A549 (cell line): ENCODE measurements around the gene RHBG. TPM values are rescaled to one million over a fixed set of nuclear protein-coding genes. Genes with fewer than 3 reads are reported as not detected.

Source experiments
- ATAC-seq, 2 experiments: fragments of 200-7000 bp in 1 of 2; fragments of >200 bp in 1 of 2; cut with Nextera tagmentation in 1 of 2; cut with Tn5 transposase in 1 of 2; 3 replicates each; pipeline versions ENCODE4 v1.8.0 to v1.9.1; 2018 to 2020; ENCODE audit warnings: mild to moderate bottlenecking in 1 of 2, moderate library complexity in 1 of 2
- CTCF ChIA-PET: fragments of 300-600 bp; sonication (Branson Sonifier 250); formaldehyde crosslinking; extraction: SDS; loops from one replicate; lab custom pipeline; 2021; ENCODE audit warnings: antibody characterized with exemption, inconsistent platforms; lab: Yijun Ruan, JAX
- POLR2A ChIA-PET: fragments of 350-600 bp; formaldehyde crosslinking; extraction: SDS; loops from one replicate; lab custom pipeline; 2021; ENCODE audit warnings: antibody characterized with exemption, inconsistent platforms; lab: Yijun Ruan, JAX
- DNase-seq, 2 experiments: peaks; one replicate each; pipeline versions ENCODE4 v3.0.0 to v3.0.0-alpha.2; 2011 to 2016; ENCODE audit warnings: low read depth in 1 of 2, low spot score in 1 of 2
- FAIRE-seq: peaks from 2 replicates; lab custom pipeline; 2011; peaks lifted over from hg19 to GRCh38; lab: Jason Lieb, UNC
- H3K27ac ChIP-seq, 2 experiments: fragments of >200 bp; sonication (Bioruptor Twin); formaldehyde crosslinking; 3 replicates each; pipeline ENCODE4 v1.5.1; 2016 to 2017
- H3K4me1 ChIP-seq: fragments of >200 bp; sonication (Bioruptor Twin); formaldehyde crosslinking; 3 replicates; pipeline ENCODE4 v1.6.1; 2016
- H3K4me2 ChIP-seq: fragments of >200 bp; sonication (Bioruptor Twin); formaldehyde crosslinking; 3 replicates; pipeline ENCODE4 v1.6.1; 2016
- H3K4me3 ChIP-seq: fragments of >200 bp; sonication (Bioruptor Twin); formaldehyde crosslinking; 3 replicates; pipeline ENCODE4 v1.5.1; 2016
- H3K9me3 ChIP-seq: fragments of >200 bp; sonication (Bioruptor Twin); formaldehyde crosslinking; 3 replicates; pipeline ENCODE4 v1.6.1; 2016
- BHLHE40 ChIP-seq: IDR thresholded peaks from 2 replicates; pipeline ENCODE4 v1.6.1; 2012; ENCODE audit warnings: low read depth, low read length, inconsistent platforms
- CBX2 ChIP-seq: fragments of 200-600 bp; sonication (generic); IDR thresholded peaks from 2 replicates; pipeline ENCODE4 v1.6.1; 2016; ENCODE audit warnings: low read depth, mild to moderate bottlenecking, borderline replicate concordance
- CEBPB ChIP-seq, 2 experiments: fragments of >200 bp in 1 of 2; sonication (Bioruptor Twin) in 1 of 2; formaldehyde crosslinking in 1 of 2; IDR thresholded peaks; 2 replicates each; pipeline ENCODE4 v1.6.1; 2012 to 2016
- CHD2 ChIP-seq: fragments of 150-350 bp; IDR thresholded peaks from 2 replicates; pipeline ENCODE4 v1.6.1; 2014; ENCODE audit warnings: low read length; ENCODE audit not compliant: partially characterized antibody
- E2F6 ChIP-seq: IDR thresholded peaks from 2 replicates; pipeline ENCODE4 v1.6.1; 2012; ENCODE audit warnings: low read depth, borderline replicate concordance
- FOSL2 ChIP-seq, 2 experiments: fragments of 450-650 bp in 1 of 2; fragments of >200 bp in 1 of 2; sonication (Bioruptor Twin) in 1 of 2; formaldehyde crosslinking; IDR thresholded peaks; 2 replicates each; pipeline versions ENCODE4 v1.5.0 to v1.6.1; 2016 to 2020; ENCODE audit warnings: mild to moderate bottlenecking in 1 of 2, moderate library complexity in 1 of 2
- HES2 ChIP-seq: fragments of >200 bp; sonication (Bioruptor Twin); formaldehyde crosslinking; IDR thresholded peaks from 2 replicates; pipeline ENCODE4 v1.6.1; 2016
- HEYL ChIP-seq: fragments of 250-450 bp; sonication (Bioruptor Pico); IDR thresholded peaks from 2 replicates; pipeline ENCODE4 v1.8.0; 2021; ENCODE audit warnings: mild to moderate bottlenecking, moderate library complexity
- HMGXB4 ChIP-seq: fragments of 250-450 bp; sonication (Bioruptor Pico); IDR thresholded peaks from 2 replicates; pipeline ENCODE4 v1.5.0; 2021; ENCODE audit warnings: mild to moderate bottlenecking, moderate library complexity, borderline replicate concordance
- HOXA7 ChIP-seq: fragments of 250-450 bp; sonication (Bioruptor Pico); IDR thresholded peaks from 2 replicates; pipeline ENCODE4 v1.5.0; 2020; ENCODE audit warnings: mild to moderate bottlenecking, moderate library complexity
- HOXB13 ChIP-seq: fragments of 250-450 bp; sonication (Bioruptor Pico); IDR thresholded peaks from 2 replicates; pipeline ENCODE4 v1.5.0; 2020; ENCODE audit warnings: low read depth, mild to moderate bottlenecking, moderate library complexity
- HOXB5 ChIP-seq: fragments of 250-450 bp; sonication (Bioruptor Pico); IDR thresholded peaks from 2 replicates; pipeline ENCODE4 v1.5.0; 2020; ENCODE audit warnings: mild to moderate bottlenecking, moderate library complexity
- KDM5A ChIP-seq: fragments of 200-600 bp; sonication (generic); IDR thresholded peaks from 2 replicates; pipeline ENCODE4 v1.6.1; 2016; ENCODE audit warnings: antibody characterized with exemption, mild to moderate bottlenecking
- MAZ ChIP-seq: fragments of 150-350 bp; IDR thresholded peaks from 2 replicates; pipeline ENCODE4 v1.6.1; 2014; ENCODE audit warnings: antibody characterized with exemption, low read depth, low read length, borderline replicate concordance
- NFE2L2 ChIP-seq: fragments of 150-350 bp; conservative IDR thresholded peaks from 2 replicates; pipeline ENCODE4 v1.6.1; 2014; ENCODE audit warnings: low read length
- NPAS2 ChIP-seq: fragments of 250-450 bp; sonication (Bioruptor Pico); IDR thresholded peaks from 2 replicates; pipeline ENCODE4 v1.8.0; 2022; ENCODE audit warnings: mild to moderate bottlenecking, moderate library complexity, borderline replicate concordance
- NR3C1 ChIP-seq: fragments of >200 bp; sonication (Bioruptor Twin); formaldehyde crosslinking; IDR thresholded peaks from 3 replicates; pipeline ENCODE4 v1.6.1; 2017
- PHF8 ChIP-seq: fragments of 200-600 bp; sonication (generic); IDR thresholded peaks from 2 replicates; pipeline ENCODE4 v1.6.1; 2016; ENCODE audit warnings: low read depth, mild to moderate bottlenecking, antibody characterized with exemption, moderate library complexity, borderline replicate concordance
- POLR2A ChIP-seq: IDR thresholded peaks from 2 replicates; pipeline ENCODE4 v1.6.1; 2012; ENCODE audit warnings: mild to moderate bottlenecking, low read length
- RAD21 ChIP-seq, 2 experiments: fragments of >200 bp in 1 of 2; sonication (Bioruptor Twin) in 1 of 2; formaldehyde crosslinking in 1 of 2; IDR thresholded peaks in 1 of 2; conservative IDR thresholded peaks in 1 of 2; 2 replicates in 1 of 2; 3 replicates in 1 of 2; pipeline ENCODE4 v1.6.1; 2012 to 2018; ENCODE audit warnings: inconsistent platforms in 1 of 2
- RARB ChIP-seq: fragments of 250-450 bp; sonication (Bioruptor Pico); IDR thresholded peaks from 2 replicates; pipeline ENCODE4 v1.8.0; 2021; ENCODE audit warnings: mild to moderate bottlenecking, moderate library complexity
- RFX5 ChIP-seq: fragments of 450-650 bp; IDR thresholded peaks from 2 replicates; pipeline ENCODE4 v1.7.1; 2014; ENCODE audit warnings: antibody characterized with exemption, mild to moderate bottlenecking, moderate library complexity
- TP53 ChIP-seq: fragments of 250-450 bp; sonication (Bioruptor Pico); IDR thresholded peaks from 2 replicates; pipeline ENCODE4 v1.5.0; 2021; ENCODE audit warnings: mild to moderate bottlenecking, moderate library complexity
- USF2 ChIP-seq: fragments of 450-650 bp; IDR thresholded peaks from 2 replicates; pipeline ENCODE4 v1.6.1; 2014; ENCODE audit warnings: antibody characterized with exemption
- WGBS: methylation state at CpG from one replicate; pipeline ENCODE4 v1.1.6; 2017; ENCODE audit errors: missing lambda C conversion rate; 5-methylcytosine and 5-hydroxymethylcytosine counted together
- polyA plus RNA-seq, 4 experiments: library from polyadenylated mRNA; depleted of rRNA in 3 of 4; stranded (reverse); fragments of >200 nt; fragmentation: RNase III in 1 of 4; extraction: RNeasy Plus Mini Kit Qiagen cat#74134 plus additional on column Dnase treatment in 1 of 4; gene quantifications; 2 replicates in 3 of 4; 3 replicates in 1 of 4; pipeline ENCODE4 v1.2.3, GENCODE V29; 2011 to 2017
- TF ChIP-seq, protein P1 (sequence below): fragments of >200 bp; sonication (Bioruptor Twin); formaldehyde crosslinking; IDR thresholded peaks from 3 replicates; pipeline ENCODE4 v1.5.1; 2016
- TF ChIP-seq, protein P2 (sequence below): fragments of 200-600 bp; sonication (generic); IDR thresholded peaks from 2 replicates; pipeline ENCODE4 v1.6.1; 2016; ENCODE audit warnings: antibody characterized with exemption, mild to moderate bottlenecking, moderate library complexity

Gene RHBG
- polyA plus RNA-seq, 2 of the 4 experiments (the other 2 are of a cell fraction) = 0.06 TPM; not detected in 1

DNA sequence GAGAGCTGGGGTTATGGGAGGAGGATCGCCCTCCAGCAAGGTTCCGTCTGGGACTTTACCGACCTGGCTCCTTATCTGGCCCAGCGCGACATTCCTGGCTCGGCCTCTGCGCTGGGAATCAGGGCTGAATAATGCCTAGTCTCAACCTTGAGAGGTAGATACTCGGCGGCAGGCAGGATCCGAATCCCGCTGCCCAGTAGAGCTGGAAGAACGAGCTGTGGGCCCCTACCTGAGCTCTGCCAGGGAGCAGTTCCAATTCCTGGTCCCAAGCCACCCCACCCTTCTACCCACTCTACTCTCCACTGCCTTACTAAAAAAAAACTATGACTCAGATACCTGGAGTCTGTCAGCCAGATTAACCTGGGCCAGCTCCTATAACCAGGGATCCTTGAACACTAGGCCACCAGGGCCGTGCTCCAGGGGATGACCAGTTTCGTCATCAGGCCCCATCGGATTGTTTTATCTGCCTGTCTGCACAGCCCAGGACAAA, 53.6 kb downstream of the RHBG start:
- CTCF ChIA-PET = interaction anchor here (0.6 to 3.9 kb wide), 8 partner anchors 9 to 204 kb away, joined by 3 to 29 read pairs (median 3); no protein-coding TSS in a partner anchor
- WGBS = 83% methylated on average over 15 of the region's 15 CpGs
- H3K4me3 ChIP-seq = no peak overlapping the region
- no peak overlapping the region for H3K4me2 ChIP-seq
- POLR2A ChIA-PET = no interaction called here
- no peak for FAIRE-seq
- DNase-seq = no peak
- ATAC-seq = no peak
- peaks cover 6% of the 10 kb centered on the region for H3K4me1 ChIP-seq
- TF ChIP-seq CEBPB (IDR thresholded peaks at IDR 0.05) = no peak
- TF ChIP-seq HOXB5 (CRISPR knock-in tag) = no peak
- no peak for TF ChIP-seq HOXB13 (CRISPR knock-in tag)
- no peak for TF ChIP-seq RAD21 (conservative IDR thresholded peaks at IDR 0.05 in 1 of 2, IDR thresholded peaks at IDR 0.05 in 1 of 2)
- TF ChIP-seq RARB (CRISPR knock-in tag) = no peak
- TF ChIP-seq, protein P1, sequence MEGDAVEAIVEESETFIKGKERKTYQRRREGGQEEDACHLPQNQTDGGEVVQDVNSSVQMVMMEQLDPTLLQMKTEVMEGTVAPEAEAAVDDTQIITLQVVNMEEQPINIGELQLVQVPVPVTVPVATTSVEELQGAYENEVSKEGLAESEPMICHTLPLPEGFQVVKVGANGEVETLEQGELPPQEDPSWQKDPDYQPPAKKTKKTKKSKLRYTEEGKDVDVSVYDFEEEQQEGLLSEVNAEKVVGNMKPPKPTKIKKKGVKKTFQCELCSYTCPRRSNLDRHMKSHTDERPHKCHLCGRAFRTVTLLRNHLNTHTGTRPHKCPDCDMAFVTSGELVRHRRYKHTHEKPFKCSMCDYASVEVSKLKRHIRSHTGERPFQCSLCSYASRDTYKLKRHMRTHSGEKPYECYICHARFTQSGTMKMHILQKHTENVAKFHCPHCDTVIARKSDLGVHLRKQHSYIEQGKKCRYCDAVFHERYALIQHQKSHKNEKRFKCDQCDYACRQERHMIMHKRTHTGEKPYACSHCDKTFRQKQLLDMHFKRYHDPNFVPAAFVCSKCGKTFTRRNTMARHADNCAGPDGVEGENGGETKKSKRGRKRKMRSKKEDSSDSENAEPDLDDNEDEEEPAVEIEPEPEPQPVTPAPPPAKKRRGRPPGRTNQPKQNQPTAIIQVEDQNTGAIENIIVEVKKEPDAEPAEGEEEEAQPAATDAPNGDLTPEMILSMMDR = no peak
- no peak for TF ChIP-seq HEYL
- TF ChIP-seq NPAS2 (CRISPR knock-in tag) = no peak
- TF ChIP-seq FOSL2 (IDR thresholded peaks at IDR 0.05) = no peak
- no peak for TF ChIP-seq FOSL2 (CRISPR knock-in tag; IDR thresholded peaks at IDR 0.05)
- TF ChIP-seq CBX2 = no peak
- TF ChIP-seq BHLHE40 = no peak
- no peak for TF ChIP-seq MAZ
- no peak for TF ChIP-seq NR3C1
- no peak for TF ChIP-seq NFE2L2
- TF ChIP-seq POLR2A = no peak
- TF ChIP-seq TP53 (CRISPR knock-in tag) = no peak
- no peak for TF ChIP-seq HOXA7
- TF ChIP-seq, all 56 proteins: peak for 0
- H3K27ac ChIP-seq = no peak overlapping the region
- no peaks in the 10 kb centered on the region for H3K9me3 ChIP-seq

GRCh38 chr1:156423422-156424352, 54.7 kb downstream of the RHBG start:
- H3K4me2 ChIP-seq = no peak overlapping the region
- CTCF ChIA-PET = interaction anchor here (0.6 to 3.9 kb wide), 12 partner anchors 8 to 236 kb away, joined by 3 to 29 read pairs (median 4); no protein-coding TSS in a partner anchor
- POLR2A ChIA-PET = no interaction called here
- TF ChIP-seq E2F6 (no peak), HOXB5 (CRISPR knock-in tag) (no peak), HES2 (no peak), PHF8 (no peak), KDM5A (no peak), TP53 (CRISPR knock-in tag) (no peak), CEBPB (IDR thresholded peaks at IDR 0.05) (no peak), USF2 (no peak), RAD21 (conservative IDR thresholded peaks at IDR 0.05 in 1 of 2, IDR thresholded peaks at IDR 0.05 in 1 of 2) (no peak), HMGXB4 (CRISPR knock-in tag) (no peak), RFX5 (no peak), CHD2 (no peak)
- TF ChIP-seq, protein P2, sequence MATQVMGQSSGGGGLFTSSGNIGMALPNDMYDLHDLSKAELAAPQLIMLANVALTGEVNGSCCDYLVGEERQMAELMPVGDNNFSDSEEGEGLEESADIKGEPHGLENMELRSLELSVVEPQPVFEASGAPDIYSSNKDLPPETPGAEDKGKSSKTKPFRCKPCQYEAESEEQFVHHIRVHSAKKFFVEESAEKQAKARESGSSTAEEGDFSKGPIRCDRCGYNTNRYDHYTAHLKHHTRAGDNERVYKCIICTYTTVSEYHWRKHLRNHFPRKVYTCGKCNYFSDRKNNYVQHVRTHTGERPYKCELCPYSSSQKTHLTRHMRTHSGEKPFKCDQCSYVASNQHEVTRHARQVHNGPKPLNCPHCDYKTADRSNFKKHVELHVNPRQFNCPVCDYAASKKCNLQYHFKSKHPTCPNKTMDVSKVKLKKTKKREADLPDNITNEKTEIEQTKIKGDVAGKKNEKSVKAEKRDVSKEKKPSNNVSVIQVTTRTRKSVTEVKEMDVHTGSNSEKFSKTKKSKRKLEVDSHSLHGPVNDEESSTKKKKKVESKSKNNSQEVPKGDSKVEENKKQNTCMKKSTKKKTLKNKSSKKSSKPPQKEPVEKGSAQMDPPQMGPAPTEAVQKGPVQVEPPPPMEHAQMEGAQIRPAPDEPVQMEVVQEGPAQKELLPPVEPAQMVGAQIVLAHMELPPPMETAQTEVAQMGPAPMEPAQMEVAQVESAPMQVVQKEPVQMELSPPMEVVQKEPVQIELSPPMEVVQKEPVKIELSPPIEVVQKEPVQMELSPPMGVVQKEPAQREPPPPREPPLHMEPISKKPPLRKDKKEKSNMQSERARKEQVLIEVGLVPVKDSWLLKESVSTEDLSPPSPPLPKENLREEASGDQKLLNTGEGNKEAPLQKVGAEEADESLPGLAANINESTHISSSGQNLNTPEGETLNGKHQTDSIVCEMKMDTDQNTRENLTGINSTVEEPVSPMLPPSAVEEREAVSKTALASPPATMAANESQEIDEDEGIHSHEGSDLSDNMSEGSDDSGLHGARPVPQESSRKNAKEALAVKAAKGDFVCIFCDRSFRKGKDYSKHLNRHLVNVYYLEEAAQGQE = no peak

More at GRCh38 chr1:156423422-156424352, 54.7 kb downstream of the RHBG start:
- DNase-seq (no peak), FAIRE-seq (no peak), ATAC-seq (no peak)
- Histone ChIP-seq H3K9me3 (no peaks in the 10 kb centered on the region), H3K27ac (no peak overlapping the region), H3K4me3 (no peak overlapping the region), H3K4me1 (peaks cover 6% of the 10 kb centered on the region)
- 65% methylated on average over 7 of the region's 7 CpGs for WGBS
